HCT116 (cell line): Measurements from ENCODE around the gene ZNF222. TPM values are rescaled to one million over a fixed set of nuclear protein-coding genes. Genes with fewer than 3 reads are reported as not detected.

Experiments used
- ATAC-seq: fragments of 200-7000 bp; cut with Tn5 transposase; 2 replicates; pipeline ENCODE4 v1.9.1; 2020; ENCODE audit warnings: mild to moderate bottlenecking, moderate library complexity
- BruUV-seq: library from RNA; stranded (reverse); fragments of 400-500 nt; replicated peaks from 2 replicates; lab custom pipeline; 2021; lab: Mats Ljungman, UMichigan
- CTCF ChIA-PET: fragments of 300-600 bp; sonication (Branson Sonifier 250); formaldehyde crosslinking; loops from one replicate; lab custom pipeline; 2021; ENCODE audit warnings: antibody characterized with exemption; lab: Charles Lee
- POLR2A ChIA-PET: fragments of 300-600, 350-600 bp; sonication (Branson Sonifier 250); formaldehyde crosslinking; loops from one replicate; lab custom pipeline; 2021; ENCODE audit warnings: antibody characterized with exemption; lab: Charles Lee
- RAD21 ChIA-PET, 2 experiments: fragments of 300-600 bp; sonication (Branson Sonifier 250); formaldehyde crosslinking; loops; one replicate each; lab custom pipeline; 2023; ENCODE audit warnings: low total read pairs in 2 of 2; ENCODE audit not compliant: uncharacterized antibody in 2 of 2, unreplicated experiment in 2 of 2, low non-redundant PET in 1 of 2; lab: Charles Lee
- DNase-seq: peaks from one replicate; pipeline ENCODE4 v3.0.0-alpha.2; 2010; ENCODE audit warnings: low read depth, low spot score
- H2AFZ ChIP-seq: fragments of 200-600 bp; shearing (Covaris generic), sonication (generic); 2 replicates; pipeline ENCODE4 v1.6.1; 2017; ENCODE audit warnings: low read depth, mixed run types, mixed read lengths, antibody characterized with exemption, low read length; ENCODE audit not compliant: poor library complexity, severe bottlenecking
- H3K27ac ChIP-seq: 2 replicates; pipeline ENCODE4 v1.5.1; 2012; ENCODE audit warnings: low read depth, low read length
- H3K27me3 ChIP-seq: fragments of 200-600 bp; sonication (generic); 2 replicates; pipeline ENCODE4 v1.6.1; 2016; ENCODE audit warnings: mixed run types, low read length, mixed read lengths; ENCODE audit not compliant: insufficient read depth
- H3K36me3 ChIP-seq, 2 experiments: fragments of 200-500 bp in 1 of 2; fragments of 200-600 bp in 1 of 2; sonication (Bioruptor generic) in 1 of 2; sonication (generic) in 1 of 2; 2 replicates each; pipeline versions ENCODE4 v1.5.1 to v1.6.1; 2014 to 2016; ENCODE audit warnings: low read length in 2 of 2, inconsistent platforms in 1 of 2, mixed read lengths in 1 of 2, mixed run types in 1 of 2; ENCODE audit not compliant: insufficient read depth in 2 of 2, control insufficient read depth in 1 of 2
- H3K4me1 ChIP-seq, 2 experiments: fragments of 200-600 bp in 1 of 2; sonication (generic) in 1 of 2; 2 replicates each; pipeline versions ENCODE4 v1.5.1 to v1.6.1; 2012 to 2017; ENCODE audit warnings: low read length in 2 of 2, inconsistent platforms in 1 of 2, mild to moderate bottlenecking in 1 of 2, mixed read lengths in 1 of 2, mixed run types in 1 of 2, moderate library complexity in 1 of 2; ENCODE audit not compliant: insufficient read depth in 2 of 2, control insufficient read depth in 1 of 2
- H3K4me2 ChIP-seq: fragments of 200-600 bp; sonication (generic); 2 replicates; pipeline ENCODE4 v1.6.1; 2017; ENCODE audit warnings: mixed run types, low read length, mixed read lengths
- H3K4me3 ChIP-seq, 2 experiments: fragments of 200-600 bp in 1 of 2; sonication (generic) in 1 of 2; replicated peaks in 1 of 2; 2 replicates each; pipeline ENCODE4 v1.5.1; 2011 to 2016; ENCODE audit warnings: low read length in 2 of 2, control low read depth in 1 of 2, low read depth in 1 of 2, mild to moderate bottlenecking in 1 of 2, mixed read lengths in 1 of 2, mixed run types in 1 of 2
- H3K79me2 ChIP-seq: fragments of 200-600 bp; sonication (generic); 2 replicates; pipeline ENCODE4 v1.6.1; 2017; ENCODE audit warnings: mild to moderate bottlenecking, mixed run types, low read length, moderate library complexity, mixed read lengths; ENCODE audit not compliant: insufficient read depth
- H3K9ac ChIP-seq: fragments of 200-600 bp; sonication (generic); 2 replicates; pipeline ENCODE4 v1.6.1; 2016; ENCODE audit warnings: low read length, mixed read lengths
- H3K9me2 ChIP-seq: fragments of 200-600 bp; sonication (generic), shearing (Covaris generic); 2 replicates; pipeline ENCODE4 v1.6.1; 2017; ENCODE audit warnings: mixed run types, mild to moderate bottlenecking, moderate library complexity; ENCODE audit not compliant: insufficient read depth
- H3K9me3 ChIP-seq, 2 experiments: fragments of 200-500 bp in 1 of 2; fragments of 200-600 bp in 1 of 2; sonication (Bioruptor generic) in 1 of 2; sonication (generic) in 1 of 2; 2 replicates each; pipeline ENCODE4 v1.6.1; 2014 to 2017; ENCODE audit warnings: low read length in 2 of 2, mixed read lengths in 2 of 2, inconsistent platforms in 1 of 2, low read depth in 1 of 2, mild to moderate bottlenecking in 1 of 2, mixed run types in 1 of 2, moderate library complexity in 1 of 2; ENCODE audit not compliant: control insufficient read depth in 1 of 2, insufficient read depth in 1 of 2
- H4K20me1 ChIP-seq: fragments of 200-600 bp; sonication (generic), shearing (Covaris generic); 2 replicates; pipeline ENCODE4 v1.6.1; 2017; ENCODE audit warnings: mixed run types, mild to moderate bottlenecking, moderate library complexity; ENCODE audit not compliant: insufficient read depth
- ATF3 ChIP-seq: IDR thresholded peaks from 2 replicates; pipeline ENCODE4 v1.6.1; 2012
- CBX3 ChIP-seq: IDR thresholded peaks from 2 replicates; pipeline ENCODE4 v1.6.1; 2012; ENCODE audit warnings: low read depth
- CTCF ChIP-seq, 3 experiments: fragments of 200-600 bp in 1 of 3; sonication (generic) in 1 of 3; IDR thresholded peaks in 2 of 3; conservative IDR thresholded peaks in 1 of 3; 2 replicates each; pipeline ENCODE4 v1.5.1; 2012 to 2017; ENCODE audit warnings: low read depth in 2 of 3, low read length in 2 of 3, antibody characterized with exemption in 1 of 3, borderline replicate concordance in 1 of 3, control low read depth in 1 of 3, mild to moderate bottlenecking in 1 of 3, mixed read lengths in 1 of 3, mixed run types in 1 of 3, moderate library complexity in 1 of 3; ENCODE audit not compliant: insufficient read depth in 1 of 3
- ELF1 ChIP-seq: IDR thresholded peaks from 2 replicates; pipeline ENCODE4 v1.6.1; 2012; ENCODE audit warnings: low read depth, borderline replicate concordance
- EZH2phosphoT487 ChIP-seq: fragments of 200-600 bp; IDR thresholded peaks from 2 replicates; pipeline ENCODE4 v1.6.1; 2018; ENCODE audit warnings: antibody characterized with exemption, borderline replicate concordance
- JUND ChIP-seq: IDR thresholded peaks from 2 replicates; pipeline ENCODE4 v1.6.1; 2012
- POLR2AphosphoS5 ChIP-seq: IDR thresholded peaks from 2 replicates; pipeline ENCODE4 v1.6.1; 2011; ENCODE audit warnings: mild to moderate bottlenecking, low read depth, low read length, moderate library complexity
- RAD21 ChIP-seq: IDR thresholded peaks from 2 replicates; pipeline ENCODE4 v1.6.1; 2012; ENCODE audit warnings: low read depth, mild to moderate bottlenecking
- REST ChIP-seq: IDR thresholded peaks from 2 replicates; pipeline ENCODE4 v1.6.1; 2012; ENCODE audit warnings: low read depth
- SIN3A ChIP-seq: IDR thresholded peaks from 2 replicates; pipeline ENCODE4 v1.6.1; 2012; ENCODE audit warnings: low read depth
- SP1 ChIP-seq: IDR thresholded peaks from 2 replicates; pipeline ENCODE4 v1.6.1; 2012; ENCODE audit warnings: low read depth
- SRF ChIP-seq: IDR thresholded peaks from 2 replicates; pipeline ENCODE4 v1.6.1; 2012; ENCODE audit warnings: low read depth
- TCF7L2 ChIP-seq: IDR thresholded peaks from 2 replicates; pipeline ENCODE4 v1.7.0; 2011; ENCODE audit warnings: borderline replicate concordance, inconsistent platforms; ENCODE audit not compliant: insufficient read depth, insufficient read length; ENCODE audit errors: extremely low read depth
- ZNF274 ChIP-seq: fragments of 200-500 bp; sonication (Bioruptor generic); IDR thresholded peaks from 2 replicates; pipeline ENCODE4 v1.6.1; 2014; ENCODE audit warnings: mild to moderate bottlenecking, low read depth, low read length, inconsistent platforms
- intact Hi-C: fragments of 100-400 bp; cut with micrococcal nuclease; formaldehyde crosslinking; loops from 2 replicates; pipeline ENCODE4 v1.10.0; 2022
- total RNA-seq: library from RNA; stranded (reverse); gene quantifications from one replicate; pipeline ENCODE4 v1.2.1, GENCODE V29; 2021; ENCODE audit not compliant: unreplicated experiment

Gene ZNF222
- total RNA-seq, 1 experiment from 2014 or later: 3.0 TPM

GRCh38 chr19:44055870-44056269 lies 30.7 kb downstream of the ZNF222 start:
- BruUV-seq: no TSS peak
- Histone ChIP-seq H4K20me1 (no peaks in the 10 kb centered on the region), H3K36me3 (no peaks in the 10 kb centered on the region), H3K9ac (no peak overlapping the region), H3K27ac (no peak overlapping the region), H3K4me3 (no peak overlapping the region), H3K27me3 (no peaks in the 10 kb centered on the region), H3K9me2 (no peaks in the 10 kb centered on the region), H3K79me2 (no peaks in the 10 kb centered on the region), H3K4me2 (no peak overlapping the region), H3K9me3 (no peaks in the 10 kb centered on the region; a peak in 2 of 4 replicates), H3K4me1 (no peaks in the 10 kb centered on the region), H2AFZ (no peak overlapping the region)
- TF ChIP-seq JUND (no peak), TCF7L2 (no peak), ZNF274 (no peak), SIN3A (no peak), SP1 (no peak), CTCF (IDR thresholded peaks at IDR 0.05 in 2 of 3, conservative IDR thresholded peaks at IDR 0.05 in 1 of 3; ENCODE audit: borderline replicate concordance in 1 of 3, insufficient read depth in 1 of 3, low read depth in 2 of 3, low read length in 2 of 3) (peak in 1 of 3 experiments; percentile 11; a peak in 1 of 6 replicates), POLR2AphosphoS5 (no peak), ELF1 (no peak)
- DNase-seq: no peak
- intact Hi-C loops: no loop called here
- ChIA-PET CTCF (no interaction called here), RAD21 (no interaction called here), POLR2A (no interaction called here)
- no peak for ATAC-seq

GRCh38 chr19:44059229-44059628 lies 34.0 kb downstream of the ZNF222 start:
- Histone ChIP-seq H3K27me3 (no peaks in the 10 kb centered on the region), H3K9me3 (no peaks in the 10 kb centered on the region; a peak in 2 of 4 replicates), H3K9ac (no peak overlapping the region), H2AFZ (no peak overlapping the region), H3K4me3 (no peak overlapping the region), H3K79me2 (no peaks in the 10 kb centered on the region), H3K36me3 (no peaks in the 10 kb centered on the region), H3K4me1 (no peaks in the 10 kb centered on the region), H4K20me1 (no peaks in the 10 kb centered on the region), H3K4me2 (no peak overlapping the region), H3K9me2 (no peaks in the 10 kb centered on the region), H3K27ac (no peak overlapping the region)
- no peak for ATAC-seq
- no peak for DNase-seq
- BruUV-seq: no TSS peak
- ChIA-PET CTCF (no interaction called here), RAD21 (no interaction called here), POLR2A (no interaction called here)
- intact Hi-C loops: no loop called here
- no peak for TF ChIP-seq SRF
- TF ChIP-seq SIN3A: no peak
- TF ChIP-seq REST: no peak
- no peak for TF ChIP-seq ATF3
- no peak for TF ChIP-seq TCF7L2
- no peak for TF ChIP-seq EZH2phosphoT487
- TF ChIP-seq SP1: no peak
- TF ChIP-seq ELF1: no peak
- no peak for TF ChIP-seq RAD21
- no peak for TF ChIP-seq CBX3
